ENCODE measurements around the gene CXXC1.

GRCh38 chr18:50330176-50330575 is 42.7 kb upstream of the CXXC1 start:
- TF ChIP-seq CTCF (IDR thresholded peaks at IDR 0.05) (no peak), POLR2A (IDR thresholded peaks at IDR 0.05) (no peak), POLR2AphosphoS5 (IDR thresholded peaks at IDR 0.05; ENCODE audit: insufficient read depth in 1 of 2, low read depth in 1 of 2) (no peak)

All from vagina (tissue), 2 donors.